Activated naive CD8-positive, alpha-beta T cell treated with anti-CD3 and anti-CD28 coated beads, Interleukin-2, amount 50 U/mL, for 16 hours (primary cell): ENCODE results near the gene ZNF189.
A peak's percentile ranks its signal among the peaks of the same experiment; 100 is the strongest.

Experiments used
- DNase-seq: peaks from one replicate; pipeline ENCODE4 v3.0.0-alpha.2; 2020; ENCODE audit warnings: low read depth, low spot score

The ZNF189 gene

DNA sequence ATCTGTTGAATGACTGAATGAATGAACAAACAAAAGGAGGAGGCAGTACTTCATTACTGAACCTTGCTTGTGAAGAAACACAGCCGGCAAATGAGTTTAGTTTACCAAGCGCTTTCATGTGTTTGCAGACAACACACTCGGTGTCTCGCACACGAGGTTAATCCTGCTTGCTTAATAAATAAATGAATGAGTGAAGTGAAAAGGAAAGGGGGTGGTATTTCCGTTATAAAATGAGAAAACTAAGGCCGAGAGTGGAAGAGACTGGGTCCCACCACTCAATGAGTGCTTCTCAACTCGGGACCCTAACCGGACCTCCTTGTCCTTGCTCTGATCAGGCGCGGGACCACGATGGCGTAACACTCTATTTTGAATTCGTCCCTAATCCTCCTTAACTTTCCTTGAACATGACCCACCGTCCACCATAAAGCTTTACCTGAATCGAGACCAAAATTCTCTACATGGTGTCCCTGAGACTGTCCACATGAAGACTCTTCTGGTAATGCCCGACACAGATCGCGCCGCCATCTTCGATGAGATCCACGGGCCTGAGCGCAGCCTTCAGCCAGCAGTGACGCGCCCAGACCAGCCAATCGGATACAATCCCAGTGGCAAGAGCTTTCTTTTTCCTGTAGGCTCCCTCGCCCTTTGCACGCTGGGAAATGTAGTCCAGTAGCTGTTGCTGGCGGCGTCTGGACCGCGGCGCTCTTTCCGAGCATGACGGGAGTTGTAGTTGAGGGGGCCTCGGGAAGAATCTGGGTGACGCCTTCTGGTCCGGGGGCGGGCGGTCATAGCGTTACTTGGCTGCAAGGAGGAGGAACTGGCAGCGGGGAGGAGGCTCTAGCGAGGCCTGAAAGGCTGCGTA is at the start of gene ZNF189, which contains the start of gene MRPL50:
ZNF189 (plus strand) TSS at position 784 of the 862 bp plus-strand sequence. CDS start 306 bp downstream, outside the sequence.
MRPL50 (minus strand) TSS at position 551 of the 862 bp plus-strand sequence; CDS start at position 525, 26 bp downstream.
- DNase-seq, result peak; percentile 91

DNA sequence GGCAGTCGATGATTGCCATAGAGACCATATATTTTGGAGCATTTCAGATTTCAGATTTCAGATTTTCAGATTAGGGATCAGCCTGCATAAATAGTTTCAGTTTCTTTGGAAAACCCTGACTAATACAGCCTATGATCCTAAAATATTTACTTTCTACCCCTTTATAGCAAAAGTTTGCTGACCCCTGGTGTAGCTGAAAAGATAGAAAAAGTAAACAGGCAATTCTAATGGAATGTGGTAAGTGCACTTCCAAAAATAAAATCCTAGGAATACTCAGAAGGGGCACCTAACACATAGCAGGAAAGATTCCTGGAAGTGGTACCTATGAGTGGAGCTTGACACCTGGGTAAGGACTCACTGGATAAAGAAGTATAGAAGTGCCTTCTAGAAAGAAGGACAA is 48.4 kb upstream of the ZNF189 start:
- no peak for DNase-seq

DNA sequence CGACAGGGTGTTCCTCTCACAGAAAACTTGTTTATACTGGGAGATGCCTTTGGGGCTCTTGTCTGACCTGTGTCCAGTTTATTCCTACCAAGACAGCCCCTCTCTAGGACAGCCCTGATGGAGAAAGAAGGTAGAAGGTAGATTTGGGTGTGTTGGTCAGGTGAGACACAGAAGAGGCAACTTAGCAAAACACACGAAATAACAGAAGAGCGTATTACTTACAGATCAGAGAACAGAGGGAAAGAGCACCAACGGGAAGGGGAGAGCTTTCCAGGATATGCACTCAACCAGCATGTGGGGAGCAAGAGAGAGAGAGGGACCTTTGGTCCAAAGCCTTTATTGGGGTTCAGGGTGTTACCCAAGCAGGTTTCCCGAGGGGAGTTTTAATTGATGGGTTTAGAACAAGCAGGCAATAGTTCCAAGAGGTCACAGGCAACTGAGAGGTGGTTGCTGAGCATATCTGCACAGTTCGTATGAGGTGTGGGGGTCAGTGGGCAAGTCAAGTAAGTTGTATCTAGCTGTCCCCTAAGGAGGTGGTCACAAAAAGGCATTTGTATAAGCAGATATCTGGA is 45.7 kb upstream of the ZNF189 start:
- no peak for DNase-seq

DNA sequence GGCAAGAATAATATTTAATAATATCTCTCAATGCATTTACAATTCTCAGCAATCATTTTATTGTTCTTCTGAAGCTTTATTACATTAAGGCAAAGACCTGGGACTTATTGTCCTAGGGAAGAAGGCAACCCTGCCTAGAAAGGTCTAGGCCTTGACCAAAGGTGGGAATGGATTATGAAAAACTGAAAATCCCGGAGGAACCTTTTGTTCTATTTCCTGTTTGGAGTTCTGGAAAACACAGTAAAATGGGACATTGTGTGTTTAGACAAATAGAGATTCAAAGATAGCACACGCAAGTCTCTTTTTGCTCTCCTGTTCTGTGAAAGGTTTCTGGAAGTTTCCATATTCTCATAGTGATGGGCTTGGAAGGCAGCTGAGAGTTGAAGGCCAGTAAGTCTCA is 45.0 kb upstream of the ZNF189 start:
- DNase-seq, result no peak

DNA sequence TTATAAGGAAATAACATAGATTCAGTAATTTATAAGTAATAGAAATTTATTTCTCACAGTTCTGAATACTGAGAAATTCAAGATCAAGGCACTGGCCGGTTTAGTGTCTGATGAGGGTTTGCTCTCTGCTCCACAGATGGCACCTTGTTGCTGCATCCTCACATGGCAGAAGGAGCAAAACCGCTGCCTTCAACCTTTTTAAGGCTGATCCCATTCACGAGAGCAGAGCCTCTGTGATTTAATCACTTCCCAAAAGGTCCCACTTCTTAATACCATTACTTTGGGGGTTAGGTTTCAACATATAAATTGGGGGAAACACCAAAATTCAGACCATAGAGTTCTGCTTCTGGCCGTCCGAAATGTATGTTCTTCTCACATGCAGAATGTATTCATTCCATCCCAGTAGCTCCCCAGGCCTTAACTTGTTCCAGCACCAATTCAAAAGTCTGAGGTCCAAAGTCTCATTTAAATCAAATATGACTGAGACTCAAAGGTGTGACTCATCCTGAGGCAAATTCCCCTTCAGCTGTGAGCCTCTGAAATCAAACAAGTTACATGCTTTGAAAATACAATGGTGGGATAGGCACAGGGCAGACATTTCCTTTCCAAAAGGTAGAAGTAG is 44.4 kb upstream of the ZNF189 start:
- DNase-seq, result no peak

DNA sequence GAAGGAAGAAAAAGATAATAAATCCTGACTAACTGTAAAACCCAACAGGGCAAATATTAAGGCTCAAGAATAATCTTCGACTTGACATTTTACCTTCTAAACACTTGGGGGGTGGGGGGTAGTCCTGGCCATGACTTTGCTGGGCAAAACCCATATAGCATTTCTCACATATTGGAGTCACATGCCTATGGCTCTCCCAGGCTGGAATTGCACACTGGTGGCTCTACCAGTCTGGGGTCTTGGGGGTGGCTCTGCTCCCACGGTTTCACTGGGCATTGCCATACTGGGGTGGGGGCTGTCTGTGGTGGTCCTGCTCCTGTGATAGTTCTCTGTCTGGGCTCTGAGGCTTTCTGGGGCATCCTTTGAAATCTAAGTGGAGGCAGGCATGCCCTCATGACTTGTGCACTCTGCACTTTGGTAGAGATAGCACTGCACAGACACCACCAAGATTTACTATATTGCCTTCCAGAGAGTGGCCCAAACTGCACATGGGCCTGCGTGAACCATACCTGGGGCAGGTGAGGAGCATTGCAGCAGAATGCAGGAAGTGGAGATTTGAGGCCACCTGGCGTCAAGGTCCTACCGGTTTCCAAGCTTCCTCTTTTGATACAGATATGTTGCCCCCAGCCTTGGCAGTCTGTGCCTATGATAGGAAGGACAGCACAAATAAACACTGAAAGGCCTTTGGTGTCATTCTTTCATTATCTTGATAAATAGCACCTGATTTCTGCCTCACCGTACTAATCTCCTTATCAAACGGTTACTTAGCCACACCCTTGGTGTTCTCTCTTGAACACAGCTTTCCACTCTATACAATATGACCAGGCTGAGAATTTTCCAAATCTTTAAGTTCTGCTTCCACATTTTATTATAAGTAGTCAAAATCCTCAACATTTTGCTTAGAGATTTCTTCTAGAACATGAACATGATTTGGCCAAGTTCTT is 43.6 kb upstream of the ZNF189 start:
- no peak for DNase-seq

DNA sequence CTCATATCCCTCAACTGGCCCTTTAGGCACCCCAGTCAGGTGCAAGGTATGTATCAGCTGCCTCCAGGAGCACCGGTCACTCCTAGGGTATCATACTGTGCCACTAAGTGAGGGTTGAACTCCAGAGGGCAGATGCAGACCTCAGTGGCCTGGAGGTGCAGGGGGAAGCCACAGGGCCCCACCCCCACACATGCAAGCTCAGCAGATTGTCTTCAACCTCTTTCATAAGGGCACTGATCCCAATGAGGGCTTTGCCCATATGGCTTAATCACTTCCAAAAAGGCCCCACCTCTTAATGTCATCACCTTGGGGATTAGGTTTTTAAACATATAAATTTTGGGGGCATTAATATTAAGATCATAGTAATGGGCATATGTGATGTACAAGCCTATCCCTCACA is 42.0 kb upstream of the ZNF189 start:
- no peak for DNase-seq

DNA sequence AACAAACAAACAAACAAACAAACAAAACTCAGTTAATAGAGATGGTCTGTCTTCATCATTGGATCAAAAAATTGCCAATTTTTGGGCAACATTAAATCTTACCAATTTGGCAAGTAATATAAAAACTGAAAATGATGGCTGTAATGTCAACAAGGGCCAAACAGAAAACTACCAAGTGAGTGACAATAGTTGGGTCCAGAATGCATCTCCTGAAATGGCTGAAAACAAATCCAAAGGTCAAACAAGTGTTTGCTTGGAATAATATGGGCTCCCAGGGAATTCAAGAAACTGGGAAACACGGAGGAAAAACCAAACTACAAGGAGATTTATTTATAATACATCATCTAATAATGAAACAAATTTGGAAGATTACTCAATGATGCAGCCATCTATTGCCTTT is 39.0 kb upstream of the ZNF189 start:
- DNase-seq, result no peak

DNA sequence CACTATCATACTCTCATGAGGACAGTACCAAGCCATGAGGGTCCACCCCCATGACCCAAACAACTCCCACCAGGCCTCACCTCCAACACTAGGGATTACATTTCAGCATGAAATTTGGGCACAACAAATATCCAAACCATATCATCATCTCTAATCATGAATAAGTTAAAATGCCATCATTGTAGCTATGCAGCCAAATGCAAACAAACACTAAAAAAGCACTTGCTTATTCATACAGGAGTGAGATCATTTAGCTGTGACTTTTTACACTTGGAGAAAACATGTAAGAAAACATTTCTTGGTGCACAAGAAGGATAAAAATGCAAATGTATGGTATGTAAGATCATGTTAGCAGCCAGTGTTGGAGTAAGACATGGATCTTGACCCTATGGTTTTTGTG is 38.0 kb upstream of the ZNF189 start:
- no peak for DNase-seq

DNA sequence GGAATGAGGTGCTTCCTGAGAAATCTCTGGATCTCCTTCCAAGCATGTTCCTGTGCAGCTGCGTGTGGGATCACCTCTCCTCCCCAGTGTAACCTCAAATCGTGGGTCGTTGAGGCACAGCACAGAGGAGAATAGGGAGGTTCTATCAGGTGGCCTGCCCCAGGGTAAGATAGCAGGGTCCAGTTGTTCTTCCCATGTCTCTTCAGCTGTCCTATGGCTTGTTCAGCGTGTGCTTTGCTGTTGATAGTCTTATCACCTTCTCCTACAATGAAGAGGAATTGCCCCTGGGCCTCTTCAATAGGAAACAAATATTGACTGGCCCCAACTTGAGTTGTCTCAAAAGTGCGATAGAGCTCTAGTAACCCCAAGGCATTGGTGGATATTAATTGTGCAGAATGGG is 36.2 kb upstream of the ZNF189 start:
- no peak for DNase-seq

DNA sequence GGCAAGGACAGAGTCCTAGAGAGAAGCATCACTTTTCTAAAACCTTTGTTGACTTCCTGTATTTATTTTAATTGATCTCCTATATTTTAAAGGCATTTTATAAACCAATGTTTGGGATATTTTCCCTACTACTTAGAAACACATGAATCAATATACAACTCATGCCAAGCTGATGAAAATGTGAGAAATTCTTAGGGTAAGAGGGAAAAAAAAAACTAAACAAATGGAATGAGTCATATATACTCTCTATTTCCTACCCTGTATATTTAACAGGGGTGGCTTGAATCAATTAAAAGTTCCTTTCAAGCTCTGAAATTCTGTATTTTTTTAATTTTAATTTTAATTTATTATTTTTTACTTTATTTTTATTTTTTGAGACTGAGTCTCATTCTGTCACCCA is 33.5 kb upstream of the ZNF189 start:
- no peak for DNase-seq

DNA sequence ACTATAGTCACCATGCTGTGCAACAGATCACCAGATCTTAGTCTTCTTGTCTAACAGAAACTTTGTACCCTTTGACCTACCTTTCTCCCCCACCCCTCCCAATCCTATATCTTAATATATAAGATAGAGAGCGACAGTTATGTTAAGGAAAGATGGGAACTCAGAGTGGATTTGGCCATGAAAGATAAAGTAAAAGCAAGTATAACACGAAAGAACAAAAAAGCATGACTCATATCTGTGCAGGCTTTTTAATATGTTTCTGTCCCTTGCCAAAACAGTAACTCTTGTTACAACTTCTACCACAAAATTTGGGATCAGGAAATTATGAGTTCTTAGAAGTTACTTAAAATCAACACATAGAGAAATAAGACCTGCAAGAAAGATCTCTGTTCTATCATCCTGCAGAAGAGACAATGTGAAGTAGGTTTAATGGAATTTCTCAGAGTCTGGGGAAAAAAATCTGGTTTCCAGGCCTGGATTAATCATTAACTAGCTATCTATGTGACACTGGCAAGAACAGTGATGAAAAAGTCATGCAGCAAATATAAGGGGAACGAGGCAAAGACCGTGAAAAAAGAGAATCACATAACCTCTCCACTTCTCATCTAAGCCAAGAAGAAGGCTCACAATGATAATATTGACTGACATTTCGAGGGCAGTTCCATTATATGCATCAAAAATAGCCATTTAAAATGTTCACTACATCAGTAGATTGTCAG is 32.5 kb upstream of the ZNF189 start:
- no peak for DNase-seq

DNA sequence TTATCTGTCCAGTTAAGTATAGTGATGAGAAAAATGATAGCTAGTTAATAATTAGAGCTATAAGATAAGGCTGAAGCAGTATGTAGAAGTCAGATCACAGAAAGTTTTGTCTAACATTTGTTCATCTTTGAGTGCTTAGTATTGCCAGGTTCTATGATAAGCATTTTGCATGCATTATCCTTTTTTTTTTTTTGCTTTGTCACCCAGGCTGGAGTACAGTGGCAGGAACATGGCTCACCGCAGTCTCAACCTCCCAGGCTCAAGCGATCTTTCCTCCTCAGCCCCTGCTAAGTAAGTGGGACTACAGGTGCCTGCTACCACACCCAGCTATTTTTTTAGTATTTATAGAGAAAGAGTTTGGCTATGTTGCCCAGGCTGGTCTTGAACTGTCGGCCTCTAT is 31.3 kb upstream of the ZNF189 start:
- no peak for DNase-seq

DNA sequence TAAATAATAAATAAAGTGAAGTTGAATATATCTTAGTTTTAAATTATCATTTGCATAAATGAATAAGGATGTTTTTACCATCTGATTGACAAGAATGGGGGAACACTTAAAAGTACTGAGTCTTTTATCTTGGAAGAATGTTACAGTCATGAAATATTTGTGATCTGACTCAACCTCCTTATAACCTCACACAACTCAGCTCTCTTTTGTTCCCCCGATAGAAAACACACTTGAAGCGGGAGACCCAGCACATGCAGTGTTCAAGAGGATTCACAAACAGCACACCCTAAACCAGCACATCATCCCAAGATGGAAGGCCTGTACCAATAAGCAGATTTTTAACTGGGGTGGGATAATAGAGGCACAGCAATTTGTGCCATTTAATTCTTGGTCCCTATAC is 29.4 kb upstream of the ZNF189 start:
- DNase-seq, result no peak

DNA sequence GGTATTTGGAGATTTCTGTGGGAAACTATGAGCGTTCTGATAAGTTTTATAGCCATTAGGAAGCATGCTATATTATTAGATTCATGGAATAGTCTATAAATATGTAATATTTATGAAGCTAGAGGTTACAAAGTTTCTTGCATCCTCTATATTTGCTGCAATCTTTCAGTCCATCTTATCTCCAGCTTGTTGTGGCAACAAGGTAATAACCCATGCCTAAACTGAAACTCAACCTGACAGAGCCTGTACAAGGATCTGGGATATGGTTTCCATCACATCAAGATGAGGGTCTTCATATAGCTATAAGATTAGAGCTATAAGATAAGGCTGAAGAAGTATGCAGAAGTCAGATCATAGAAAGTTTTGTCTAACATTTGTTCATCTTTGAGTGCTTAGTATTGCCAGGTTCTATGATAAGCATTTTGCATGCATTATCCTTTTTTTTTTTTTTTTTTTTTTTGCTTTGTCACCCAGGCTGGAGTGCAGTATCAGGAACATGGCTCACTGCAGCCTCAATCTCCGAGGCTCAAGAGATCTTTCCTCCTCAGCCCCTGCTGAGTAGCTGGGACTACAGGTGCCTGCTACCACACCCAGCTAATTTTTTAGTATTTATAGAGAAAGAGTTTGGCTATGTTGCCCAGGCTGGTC is 28.6 kb upstream of the ZNF189 start:
- no peak for DNase-seq

DNA sequence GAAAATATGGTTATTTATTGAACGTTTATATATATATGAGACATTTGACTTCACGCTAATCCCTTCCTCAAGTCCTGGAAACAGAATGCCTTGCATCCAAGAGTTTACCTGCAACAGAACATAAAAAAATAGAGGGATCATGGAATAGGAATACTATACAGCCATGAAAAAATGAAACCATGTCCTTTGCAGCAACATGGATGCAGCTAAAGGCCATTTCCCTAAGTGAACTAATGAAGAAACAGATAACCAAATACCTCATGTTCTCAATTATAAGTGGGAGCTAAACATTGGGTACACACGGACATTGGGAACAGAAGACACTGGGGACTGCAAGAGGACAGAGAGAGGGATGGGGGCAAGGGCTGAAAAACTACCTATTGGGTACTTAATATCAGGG is 26.8 kb upstream of the ZNF189 start:
- DNase-seq, result no peak

DNA sequence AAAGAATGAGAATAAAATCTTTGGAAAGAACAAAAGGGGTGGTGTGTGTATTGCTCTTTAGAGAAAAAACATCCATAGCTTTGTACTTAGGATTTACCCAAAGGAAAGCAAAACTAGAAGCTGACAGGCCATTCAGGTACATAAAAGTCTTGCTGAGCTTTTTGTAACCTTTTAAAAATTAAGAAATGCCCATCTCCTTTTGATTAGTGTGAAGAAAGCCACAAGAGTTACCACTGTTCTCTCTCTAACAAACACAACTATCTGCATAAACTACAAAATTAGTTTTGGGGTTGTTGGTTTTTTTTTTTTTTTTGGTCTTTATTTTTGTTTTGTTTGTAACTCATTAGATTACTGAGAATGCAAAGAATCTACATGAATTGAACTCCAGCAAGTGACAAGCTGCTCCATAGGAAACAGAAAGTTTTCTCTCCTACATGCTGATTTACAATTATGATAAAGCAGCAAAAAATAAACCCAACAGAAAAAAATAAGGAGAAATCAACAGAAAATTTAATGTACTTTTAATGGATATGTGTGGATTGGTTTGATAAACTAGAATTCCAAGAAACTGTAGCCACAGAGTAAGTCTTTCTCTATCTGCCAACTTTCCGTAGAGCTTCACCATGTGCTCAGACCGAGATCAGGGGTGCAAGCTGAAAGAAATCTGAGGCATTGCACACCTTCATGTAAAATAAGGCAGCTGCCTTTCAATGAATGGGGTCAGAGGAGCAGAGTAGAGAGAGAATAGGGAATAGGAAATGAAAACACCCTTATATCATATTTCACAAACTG is 26.1 kb upstream of the ZNF189 start:
- DNase-seq, result no peak

DNA sequence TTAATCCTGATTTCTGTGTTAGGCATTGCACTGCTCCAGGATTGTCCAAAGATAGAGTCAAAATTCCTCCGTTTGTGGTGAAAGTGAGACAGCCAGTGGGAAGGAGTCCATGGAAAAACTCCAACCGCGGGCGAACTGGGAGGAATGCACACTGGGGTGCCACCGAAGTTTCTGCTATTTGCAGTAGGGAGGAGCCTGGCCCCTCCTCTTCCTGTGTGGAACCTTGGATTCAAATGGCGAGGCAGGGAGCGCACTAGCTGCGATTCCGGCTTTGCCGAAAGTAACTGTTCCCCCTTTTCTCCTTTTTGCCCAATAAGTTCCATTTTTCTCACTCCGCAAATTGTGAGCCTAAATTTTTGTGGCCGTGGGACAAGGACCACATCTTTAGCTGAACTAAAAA is 23.1 kb upstream of the ZNF189 start:
- DNase-seq, result no peak

DNA sequence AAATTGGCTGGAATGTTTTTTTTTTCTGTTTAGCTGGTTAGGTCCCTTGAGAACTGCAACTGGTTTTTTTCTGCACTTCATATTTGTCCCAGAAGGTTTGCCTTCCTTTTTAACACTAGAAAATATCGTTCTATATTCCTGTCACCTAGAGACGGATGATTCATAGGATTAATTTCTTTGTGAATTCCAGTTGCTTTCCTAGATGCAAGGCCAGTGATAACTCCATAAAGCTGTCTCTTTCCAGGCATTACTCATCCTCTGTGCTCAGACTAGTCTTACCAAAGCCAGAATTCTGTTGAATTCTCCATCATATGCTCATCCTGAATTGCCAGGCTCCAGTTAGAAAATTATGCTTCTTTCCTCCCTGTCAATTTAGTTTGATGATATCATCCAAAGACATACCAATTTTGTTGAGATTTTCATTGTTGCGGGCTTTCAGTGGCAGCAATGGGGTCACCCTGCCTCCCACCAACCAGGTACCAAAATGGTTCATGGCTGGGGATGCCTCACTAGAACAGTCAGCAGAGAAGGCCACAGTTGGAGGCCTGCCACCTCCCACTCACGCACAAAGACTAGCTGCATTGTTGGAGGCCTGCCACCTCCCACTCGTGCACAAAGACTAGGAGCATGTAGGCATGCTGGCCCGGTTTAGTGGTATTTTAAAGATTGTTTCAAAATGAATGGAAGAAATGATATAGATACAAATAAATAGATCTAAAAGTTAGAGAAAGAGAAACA is 22.4 kb upstream of the ZNF189 start:
- DNase-seq, result no peak
